ENCODE measurements around the gene MTMR12.
A peak's percentile ranks its signal among the peaks of the same experiment; 100 is the strongest.

- TF ChIP-seq POLR2A (IDR thresholded peaks at IDR 0.05; ENCODE audit: control extremely low read depth in 1 of 2, low read depth in 2 of 2, low read length in 2 of 2): peak; percentile 89 to 91
- TF ChIP-seq CTCF (IDR thresholded peaks at IDR 0.05; ENCODE audit: control extremely low read depth in 1 of 3, insufficient read depth in 1 of 3, low read depth in 1 of 3, low read length in 3 of 3): no peak
- TF ChIP-seq SUZ12 (IDR thresholded peaks at IDR 0.05; ENCODE audit: low read length): no peak
- TF ChIP-seq USF2 (IDR thresholded peaks at IDR 0.05; ENCODE audit: low read length): no peak
- no peak for TF ChIP-seq MAX (IDR thresholded peaks at IDR 0.05)
- no peak for TF ChIP-seq EP300 (IDR thresholded peaks at IDR 0.05; ENCODE audit: borderline replicate concordance in 1 of 2, low read depth in 2 of 2, low read length in 2 of 2)
- TF ChIP-seq RAD21 (IDR thresholded peaks at IDR 0.05 in 1 of 2, conservative IDR thresholded peaks at IDR 0.05 in 1 of 2; ENCODE audit: low read depth in 2 of 2, low read length in 2 of 2): no peak
- peak; percentile 90 for TF ChIP-seq CHD2 (IDR thresholded peaks at IDR 0.05; ENCODE audit: low read length)
- no peak for TF ChIP-seq ATF2 (IDR thresholded peaks at IDR 0.05; ENCODE audit: low read length)
- no peak for TF ChIP-seq ATF3 (IDR thresholded peaks at IDR 0.05; ENCODE audit: insufficient read depth, low read depth, low read length)
- no peak for TF ChIP-seq ZNF274 (IDR thresholded peaks at IDR 0.05; ENCODE audit: borderline replicate concordance, extremely low read depth, low read length)
- TF ChIP-seq GTF2F1 (IDR thresholded peaks at IDR 0.05; ENCODE audit: borderline replicate concordance, low read depth, low read length): no peak
- TF ChIP-seq CEBPB (IDR thresholded peaks at IDR 0.05; ENCODE audit: low read depth, low read length): no peak
Measured at GRCh38 chr5:32312595-32313332, at the start of gene MTMR12.

All from H1 (cell line).